Activated T-cell treated with anti-CD3 and anti-CD28 coated beads for 48 hours (primary cell): ENCODE data around the gene PLEKHG2.

ENCODE experiments used
- DNase-seq: peaks from one replicate; pipeline ENCODE4 v3.0.0-alpha.2; 2020; ENCODE audit warnings: low read depth

The PLEKHG2 gene

GRCh38 chr19:39384839-39385568, 27.5 kb upstream of the PLEKHG2 start:
- no peak for DNase-seq

GRCh38 chr19:39385629-39386411, 26.6 kb upstream of the PLEKHG2 start:
- DNase-seq = no peak

- no peak for DNase-seq
Measured at GRCh38 chr19:39386557-39386956, 25.9 kb upstream of the PLEKHG2 start.

GRCh38 chr19:39388657-39389056, 23.8 kb upstream of the PLEKHG2 start:
- no peak for DNase-seq

GRCh38 chr19:39389631-39390414, 22.6 kb upstream of the PLEKHG2 start:
- no peak for DNase-seq

- no peak for DNase-seq
Measured at GRCh38 chr19:39390451-39390750, 22.1 kb upstream of the PLEKHG2 start.

- DNase-seq = peak; percentile 92
Measured at GRCh38 chr19:39390751-39391437, 21.6 kb upstream of the PLEKHG2 start, which contains the start of the genes MED29 and PAF1. Gene MED29 (plus strand): TSS chr19:39391378. CDS start chr19:39391423, 45 bp downstream. Gene PAF1 (minus strand): TSS chr19:39391106. CDS start chr19:39390864, 242 bp downstream.

- DNase-seq = peak; percentile 93
Measured at GRCh38 chr19:39397360-39398296, 14.8 kb upstream of the PLEKHG2 start.

- no peak for DNase-seq
Measured at GRCh38 chr19:39398297-39398864, 14.1 kb upstream of the PLEKHG2 start.

- DNase-seq = no peak
Measured at GRCh38 chr19:39399668-39400050, 12.8 kb upstream of the PLEKHG2 start.

GRCh38 chr19:39400061-39400460, 12.4 kb upstream of the PLEKHG2 start:
- DNase-seq = no peak

- no peak for DNase-seq
Measured at GRCh38 chr19:39401070-39401548, 11.4 kb upstream of the PLEKHG2 start.

- peak; percentile 82 for DNase-seq
Measured at GRCh38 chr19:39401549-39402345, 10.7 kb upstream of the PLEKHG2 start.

- peak; percentile 80 for DNase-seq
Measured at GRCh38 chr19:39402346-39403300, 9.8 kb upstream of the PLEKHG2 start.

GRCh38 chr19:39403331-39404312, 8.8 kb upstream of the PLEKHG2 start:
- DNase-seq = peak; percentile 94

- DNase-seq = no peak
Measured at GRCh38 chr19:39405261-39405957, 7.1 kb upstream of the PLEKHG2 start.
